Epithelial cell of esophagus (primary cell): ENCODE data around the gene SERHL2.

Experiments
- DNase-seq: peaks from one replicate; pipeline ENCODE4 v3.0.0; 2010; ENCODE audit warnings: low read depth
- H3K4me3 ChIP-seq: 2 replicates; pipeline ENCODE4 v1.5.1; 2011; ENCODE audit warnings: mild to moderate bottlenecking, low read length, control low read depth
- TF ChIP-seq, protein P1 (sequence below): IDR thresholded peaks from 2 replicates; pipeline ENCODE4 v1.5.1; 2011; ENCODE audit warnings: low read depth, mild to moderate bottlenecking, low read length, control low read depth, inconsistent platforms; ENCODE audit not compliant: insufficient read depth; ENCODE audit errors: missing control alignments

The SERHL2 gene

DNA sequence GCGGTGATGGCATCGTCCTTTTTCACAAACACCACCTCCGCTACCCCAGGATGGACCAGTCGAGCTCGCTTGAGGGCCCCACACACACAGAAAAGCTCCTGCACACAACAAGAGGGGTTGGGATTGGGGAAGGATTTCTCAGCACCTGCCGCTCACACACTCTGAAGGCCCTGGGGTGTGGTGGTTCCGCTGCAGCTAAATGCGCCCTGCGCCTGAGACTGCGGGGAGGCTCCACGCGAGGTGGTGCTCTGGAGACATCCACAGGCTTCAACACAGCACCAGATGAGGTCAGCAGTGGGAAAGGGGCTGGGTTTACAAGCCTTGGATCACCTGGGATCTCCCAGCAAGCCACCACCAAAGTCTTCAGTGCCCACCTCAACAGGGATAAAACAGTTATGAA, 38.2 kb downstream of the SERHL2 start:
- no peak for DNase-seq
- TF ChIP-seq, protein P1, sequence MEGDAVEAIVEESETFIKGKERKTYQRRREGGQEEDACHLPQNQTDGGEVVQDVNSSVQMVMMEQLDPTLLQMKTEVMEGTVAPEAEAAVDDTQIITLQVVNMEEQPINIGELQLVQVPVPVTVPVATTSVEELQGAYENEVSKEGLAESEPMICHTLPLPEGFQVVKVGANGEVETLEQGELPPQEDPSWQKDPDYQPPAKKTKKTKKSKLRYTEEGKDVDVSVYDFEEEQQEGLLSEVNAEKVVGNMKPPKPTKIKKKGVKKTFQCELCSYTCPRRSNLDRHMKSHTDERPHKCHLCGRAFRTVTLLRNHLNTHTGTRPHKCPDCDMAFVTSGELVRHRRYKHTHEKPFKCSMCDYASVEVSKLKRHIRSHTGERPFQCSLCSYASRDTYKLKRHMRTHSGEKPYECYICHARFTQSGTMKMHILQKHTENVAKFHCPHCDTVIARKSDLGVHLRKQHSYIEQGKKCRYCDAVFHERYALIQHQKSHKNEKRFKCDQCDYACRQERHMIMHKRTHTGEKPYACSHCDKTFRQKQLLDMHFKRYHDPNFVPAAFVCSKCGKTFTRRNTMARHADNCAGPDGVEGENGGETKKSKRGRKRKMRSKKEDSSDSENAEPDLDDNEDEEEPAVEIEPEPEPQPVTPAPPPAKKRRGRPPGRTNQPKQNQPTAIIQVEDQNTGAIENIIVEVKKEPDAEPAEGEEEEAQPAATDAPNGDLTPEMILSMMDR, result no peak
- H3K4me3 ChIP-seq, result no peak overlapping the region

DNA sequence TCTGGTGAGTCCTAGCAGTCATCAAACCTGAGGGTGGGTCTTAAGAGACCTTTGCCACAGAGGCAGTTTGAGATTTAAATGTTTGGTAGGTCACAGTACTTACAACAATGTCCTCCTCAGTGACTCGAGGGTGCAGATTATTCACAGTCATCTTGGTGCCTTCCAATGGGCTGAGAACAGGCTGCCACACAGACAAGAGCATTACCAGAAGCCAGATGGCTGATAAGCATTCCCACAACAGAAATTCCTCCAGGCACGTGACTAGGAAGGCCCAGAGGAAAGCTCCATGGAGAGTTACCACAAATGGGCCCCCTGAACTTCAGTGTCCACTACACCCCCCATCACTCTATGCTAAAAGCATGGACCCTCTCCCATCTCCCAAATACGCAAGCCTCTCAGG, 41.7 kb downstream of the SERHL2 start:
- no peak overlapping the region for H3K4me3 ChIP-seq
- TF ChIP-seq, protein P1, result no peak
- DNase-seq, result no peak

GRCh38 chr22:42596336-42596735, 42.6 kb downstream of the SERHL2 start:
- DNase-seq, result no peak
- H3K4me3 ChIP-seq, result no peak overlapping the region
- TF ChIP-seq, protein P1, result no peak

- no peak for DNase-seq
- no peak overlapping the region for H3K4me3 ChIP-seq
- TF ChIP-seq, protein P1, result no peak
Measured at GRCh38 chr22:42596863-42597530, 43.2 kb downstream of the SERHL2 start.

GRCh38 chr22:42601879-42602465, 48.2 kb downstream of the SERHL2 start:
- TF ChIP-seq, protein P1, result no peak
- DNase-seq, result no peak
- H3K4me3 ChIP-seq, result no peak overlapping the region

GRCh38 chr22:42602470-42602869, 48.7 kb downstream of the SERHL2 start:
- H3K4me3 ChIP-seq, result no peak overlapping the region
- TF ChIP-seq, protein P1, result no peak
- DNase-seq, result no peak

DNA sequence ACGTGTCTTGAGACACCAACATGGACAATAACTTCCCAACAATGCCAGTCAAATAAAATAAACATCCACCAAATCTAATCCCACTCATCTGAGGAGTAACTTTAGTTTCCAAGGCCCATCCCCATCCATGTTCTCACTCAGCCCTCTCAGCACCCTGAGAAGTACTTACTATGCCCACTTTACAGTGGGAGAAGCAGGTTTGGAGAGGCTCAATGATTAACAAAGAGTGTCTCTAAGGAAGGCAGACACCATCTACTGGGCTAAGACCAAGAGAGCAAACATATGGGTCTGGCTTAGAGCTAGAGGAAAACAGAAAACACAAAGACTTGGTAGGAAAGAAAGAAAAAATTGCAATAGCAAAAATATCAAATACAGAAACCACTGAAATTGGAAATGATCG, 49.7 kb downstream of the SERHL2 start:
- no peak overlapping the region for H3K4me3 ChIP-seq
- TF ChIP-seq, protein P1, result no peak
- no peak for DNase-seq
